WI38 (cell line): Measurements from ENCODE around the gene KRTAP1-3.
"Not testable (repeated sequence)": the region's sequence is repeated elsewhere in the genome, so short reads cannot be mapped to it uniquely, and the experiment has no call there.

Experiments
- H3K4me3 ChIP-seq: 2 replicates; pipeline ENCODE4 v1.5.1; 2011; ENCODE audit warnings: low read depth, mild to moderate bottlenecking, control low read depth, low read length
- TF ChIP-seq, protein P1 (sequence below): IDR thresholded peaks from 2 replicates; pipeline ENCODE4 v1.5.1; 2012; ENCODE audit warnings: low read depth, mild to moderate bottlenecking, control low read depth, low read length

KRTAP1-3 gene

DNA sequence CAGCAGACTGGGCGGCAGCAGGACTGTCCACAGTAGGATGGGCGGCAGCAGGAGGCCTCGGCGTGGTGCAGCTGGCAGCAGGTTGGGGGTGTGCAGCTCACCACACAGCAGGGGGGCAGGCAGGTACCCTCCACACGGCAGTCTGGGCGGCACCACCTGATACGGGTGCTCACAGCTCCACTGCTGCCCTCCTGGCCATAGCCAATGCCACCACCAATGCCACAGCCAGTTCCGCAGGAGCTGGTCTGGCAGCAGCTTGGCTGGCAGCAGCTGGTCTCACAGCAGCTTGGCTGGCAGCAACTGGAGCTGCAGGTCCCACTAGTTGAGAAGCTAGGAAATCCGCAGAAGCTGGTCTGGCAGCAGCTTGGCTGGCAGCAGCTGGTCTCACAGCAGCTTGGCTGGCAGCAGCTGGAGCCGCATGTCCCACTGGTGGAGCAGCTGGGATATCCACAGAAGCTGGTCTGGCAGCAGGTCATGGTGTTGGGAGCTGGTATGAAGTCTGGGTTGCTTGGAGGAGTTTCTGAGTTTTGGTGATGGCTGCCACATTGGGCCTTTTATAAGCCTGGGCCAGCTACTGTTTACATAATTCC lies at the start of gene KRTAP1-3:
TSS of gene KRTAP1-3 (minus strand) at position 529 of the 590 bp plus-strand sequence. CDS start at position 476, 53 bp downstream.
- H3K4me3 ChIP-seq = not testable (repeated sequence)

GRCh38 chr17:41084100-41084856 lies 49.6 kb upstream of the KRTAP1-3 start, which contains the start of gene KRTAP4-7:
Gene KRTAP4-7, plus strand, starts transcription at chr17:41084150. Its CDS starts 57 bp downstream, at chr17:41084207.
- not testable (repeated sequence) for H3K4me3 ChIP-seq

- not testable (repeated sequence) for H3K4me3 ChIP-seq
Observed at GRCh38 chr17:41083427-41083826, 48.8 kb upstream of the KRTAP1-3 start.

DNA sequence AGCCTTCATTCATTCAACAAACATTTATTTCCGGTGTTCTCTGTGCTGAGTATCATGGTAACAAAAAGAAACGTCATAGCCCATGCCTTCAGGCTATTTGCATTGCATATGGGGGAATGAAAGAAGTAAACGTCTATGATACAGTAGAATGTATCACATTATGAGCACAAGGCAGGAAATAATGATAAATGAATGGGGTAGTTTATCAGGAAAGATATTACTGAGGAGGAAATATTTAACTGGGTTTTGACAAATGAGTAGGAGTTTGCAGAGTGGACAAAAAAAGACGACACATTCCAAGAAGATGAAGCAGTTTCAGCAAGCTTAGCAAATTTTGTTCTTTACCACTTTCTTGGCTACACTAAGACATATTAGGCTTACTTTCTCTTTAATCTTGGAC lies 48.0 kb upstream of the KRTAP1-3 start:
- TF ChIP-seq, protein P1, sequence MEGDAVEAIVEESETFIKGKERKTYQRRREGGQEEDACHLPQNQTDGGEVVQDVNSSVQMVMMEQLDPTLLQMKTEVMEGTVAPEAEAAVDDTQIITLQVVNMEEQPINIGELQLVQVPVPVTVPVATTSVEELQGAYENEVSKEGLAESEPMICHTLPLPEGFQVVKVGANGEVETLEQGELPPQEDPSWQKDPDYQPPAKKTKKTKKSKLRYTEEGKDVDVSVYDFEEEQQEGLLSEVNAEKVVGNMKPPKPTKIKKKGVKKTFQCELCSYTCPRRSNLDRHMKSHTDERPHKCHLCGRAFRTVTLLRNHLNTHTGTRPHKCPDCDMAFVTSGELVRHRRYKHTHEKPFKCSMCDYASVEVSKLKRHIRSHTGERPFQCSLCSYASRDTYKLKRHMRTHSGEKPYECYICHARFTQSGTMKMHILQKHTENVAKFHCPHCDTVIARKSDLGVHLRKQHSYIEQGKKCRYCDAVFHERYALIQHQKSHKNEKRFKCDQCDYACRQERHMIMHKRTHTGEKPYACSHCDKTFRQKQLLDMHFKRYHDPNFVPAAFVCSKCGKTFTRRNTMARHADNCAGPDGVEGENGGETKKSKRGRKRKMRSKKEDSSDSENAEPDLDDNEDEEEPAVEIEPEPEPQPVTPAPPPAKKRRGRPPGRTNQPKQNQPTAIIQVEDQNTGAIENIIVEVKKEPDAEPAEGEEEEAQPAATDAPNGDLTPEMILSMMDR = no peak
- no peak overlapping the region for H3K4me3 ChIP-seq

- H3K4me3 ChIP-seq = no peak overlapping the region
- TF ChIP-seq, protein P1 = no peak
Observed at GRCh38 chr17:41076788-41077187, 42.1 kb upstream of the KRTAP1-3 start.

DNA sequence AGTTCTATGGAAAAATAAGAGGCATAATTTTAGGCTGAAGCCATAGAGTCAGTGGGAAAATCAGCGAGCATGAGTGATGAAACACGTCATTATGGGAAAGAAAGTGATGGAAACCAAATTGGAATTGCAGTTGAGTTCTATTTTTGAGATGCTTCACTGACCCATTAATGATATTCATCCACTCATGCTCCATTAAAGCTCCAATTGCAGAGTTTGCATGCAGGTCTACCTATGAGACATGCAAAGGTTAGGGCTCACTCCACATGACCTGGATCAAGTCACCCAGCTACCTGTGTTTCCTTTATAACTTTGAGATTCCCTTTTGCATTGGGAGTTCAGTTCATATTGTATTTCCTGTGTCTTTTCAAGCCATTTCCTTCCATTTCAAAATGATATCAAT lies 39.0 kb upstream of the KRTAP1-3 start:
- TF ChIP-seq, protein P1 = no peak
- no peak overlapping the region for H3K4me3 ChIP-seq

GRCh38 chr17:41071606-41072360 lies 37.1 kb upstream of the KRTAP1-3 start:
- no peak overlapping the region for H3K4me3 ChIP-seq
- TF ChIP-seq, protein P1 = no peak

DNA sequence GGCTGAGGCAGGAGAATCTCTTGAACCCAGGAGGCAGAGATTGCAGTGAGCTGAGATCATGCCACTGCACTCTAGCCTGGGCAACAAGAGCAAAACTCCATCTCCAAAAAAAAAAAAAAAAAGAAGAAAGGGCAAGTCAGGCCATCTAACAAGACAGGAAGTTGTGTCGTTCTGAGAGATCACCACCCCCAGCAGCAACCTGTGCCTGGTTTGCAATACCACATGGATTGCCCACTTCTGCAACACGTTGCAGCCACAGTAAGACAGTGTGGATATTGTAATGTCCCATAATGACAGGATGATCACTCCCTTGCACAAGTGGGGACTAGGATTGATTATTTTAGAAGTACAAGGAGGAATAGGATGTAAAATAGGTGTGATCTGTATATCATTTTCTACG lies 34.4 kb upstream of the KRTAP1-3 start:
- TF ChIP-seq, protein P1 = no peak
- no peak overlapping the region for H3K4me3 ChIP-seq
